NOMO-1 treated with dmso at 0.1 percent for 144 hours (cell line): Measurements from ENCODE around the gene MYL12A.
"Not testable (repeated sequence)": the region's sequence is repeated elsewhere in the genome, so short reads cannot be mapped to it uniquely, and the experiment has no call there.

Source experiments
- DNase-seq: peaks from one replicate; lab custom pipeline; 2025; ENCODE audit not compliant: unreplicated experiment; lab: John Stamatoyannopoulos, UW

MYL12A gene

DNA sequence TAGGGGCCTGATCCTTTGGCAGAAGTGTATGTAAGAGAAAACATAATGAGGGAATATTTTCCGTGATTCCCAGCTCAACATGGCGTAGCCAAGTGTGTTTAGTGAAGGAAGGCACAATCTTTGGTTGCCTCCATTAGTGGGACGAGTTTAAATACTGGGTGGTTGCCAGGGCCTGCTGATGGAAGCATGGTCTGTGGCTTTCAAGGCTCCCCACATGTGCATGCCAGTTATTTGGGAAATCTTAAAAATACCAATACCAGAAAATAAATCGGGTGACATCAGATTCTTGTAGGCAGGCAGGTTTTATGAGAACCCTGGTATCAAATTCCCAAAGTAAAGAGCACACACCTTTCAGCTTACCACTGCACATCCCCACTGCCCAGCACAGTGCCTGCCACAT lies 7.1 kb downstream of the MYL12A start:
- no peak for DNase-seq

DNA sequence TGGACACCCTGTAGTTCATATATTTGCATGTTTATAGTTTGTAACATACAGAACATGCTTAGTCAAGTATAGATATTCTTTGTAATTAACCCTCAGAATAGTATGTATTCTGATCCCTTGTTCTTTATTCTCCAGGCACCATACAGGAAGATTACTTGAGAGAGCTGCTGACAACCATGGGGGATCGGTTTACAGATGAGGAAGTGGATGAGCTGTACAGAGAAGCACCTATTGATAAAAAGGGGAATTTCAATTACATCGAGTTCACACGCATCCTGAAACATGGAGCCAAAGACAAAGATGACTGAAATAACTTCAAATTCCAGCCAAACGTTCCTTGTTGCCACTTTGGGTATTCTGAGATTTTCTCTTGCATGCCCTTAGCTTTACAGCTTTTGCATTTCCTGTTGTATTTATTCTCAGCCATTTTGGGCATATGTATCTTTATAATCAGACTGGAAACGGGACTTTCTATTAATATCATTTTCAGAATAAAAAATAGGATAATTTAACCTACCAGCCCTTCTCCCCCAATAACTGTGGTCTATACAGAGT lies 8.1 kb downstream of the MYL12A start:
- no peak for DNase-seq

DNA sequence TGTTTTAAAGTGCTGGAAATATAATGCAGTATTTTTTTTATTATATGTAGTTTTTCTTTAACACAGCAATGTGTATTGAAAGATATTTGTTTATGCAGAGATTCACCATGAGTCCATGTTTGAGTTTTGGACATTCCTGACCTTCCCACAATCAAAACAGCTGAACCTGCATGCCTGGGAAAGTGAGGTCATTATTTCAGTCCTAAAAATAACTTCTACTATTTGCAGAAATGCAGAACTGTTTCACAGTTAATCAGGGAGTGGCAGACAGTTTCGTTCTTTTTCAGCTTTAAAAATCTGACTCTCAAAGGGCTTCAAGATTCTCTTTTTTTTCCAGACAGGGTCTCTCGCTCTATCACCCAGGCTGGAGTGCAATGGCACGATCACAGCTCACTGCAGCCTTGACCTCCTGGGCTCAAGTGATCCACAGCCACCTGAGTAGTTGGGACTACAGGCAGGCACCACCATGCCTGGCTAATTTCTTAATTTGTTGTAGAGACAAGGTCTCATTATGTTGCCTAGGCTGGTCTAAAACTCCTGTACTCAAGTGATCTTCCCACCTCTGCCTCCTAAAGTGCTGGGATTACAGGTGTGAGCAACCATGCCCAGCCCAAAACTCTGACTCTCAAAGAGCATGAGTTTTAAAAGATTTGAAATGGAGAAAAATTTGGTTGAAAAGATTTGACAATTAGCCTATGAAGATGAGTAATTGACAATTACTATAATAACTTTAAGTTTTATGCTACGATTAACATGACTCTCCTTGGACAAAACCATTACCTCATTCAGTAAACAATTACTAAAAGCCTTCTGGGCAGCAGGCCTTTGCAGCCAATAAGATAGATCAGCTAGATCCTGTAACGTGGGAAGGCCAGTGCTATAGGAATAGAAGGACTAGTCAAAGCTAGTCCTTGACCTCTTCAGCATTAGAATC lies 9.4 kb downstream of the MYL12A start:
- no peak for DNase-seq

DNA sequence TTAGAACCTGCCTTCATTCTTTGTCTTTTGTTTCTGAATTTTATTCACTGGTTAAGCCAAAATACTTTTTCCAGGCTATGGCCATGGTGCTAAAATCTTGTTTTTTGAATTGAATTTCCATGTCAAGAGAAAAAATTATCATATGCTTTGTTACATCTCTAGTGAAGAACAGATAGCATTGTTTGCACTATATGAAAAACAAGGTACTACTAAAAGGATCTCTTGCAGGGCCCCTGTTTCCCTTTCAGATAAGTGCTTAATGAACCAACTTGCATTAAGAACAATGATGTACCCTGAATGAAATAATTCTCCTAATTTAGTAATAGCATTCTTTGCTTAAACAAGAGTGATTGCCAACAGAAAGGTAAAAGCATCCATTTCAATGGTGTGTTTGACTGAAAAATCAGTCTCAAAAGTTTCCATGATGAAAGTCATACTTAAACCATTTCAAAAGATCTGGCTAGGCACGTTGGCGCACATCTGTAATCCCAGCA lies 10.1 kb downstream of the MYL12A start:
- DNase-seq: no peak

DNA sequence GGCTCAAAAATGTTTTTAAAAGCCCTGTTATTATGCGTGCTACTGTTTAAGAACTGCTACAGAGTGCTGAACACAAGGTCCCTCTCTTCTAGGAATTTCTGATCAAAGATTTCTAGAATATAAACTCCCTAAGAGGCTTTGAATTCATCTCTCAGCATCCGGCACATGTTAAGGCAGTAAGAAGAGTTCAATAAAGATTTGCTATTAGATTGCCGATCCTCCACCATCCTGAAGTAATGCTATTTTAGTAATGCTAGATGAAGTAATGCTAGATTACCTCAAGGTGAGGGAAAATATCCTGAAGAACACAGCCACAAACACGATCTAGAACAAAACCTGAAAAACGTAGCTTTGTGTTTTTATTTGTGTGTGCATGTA lies 13.4 kb downstream of the MYL12A start:
- DNase-seq: no peak

DNA sequence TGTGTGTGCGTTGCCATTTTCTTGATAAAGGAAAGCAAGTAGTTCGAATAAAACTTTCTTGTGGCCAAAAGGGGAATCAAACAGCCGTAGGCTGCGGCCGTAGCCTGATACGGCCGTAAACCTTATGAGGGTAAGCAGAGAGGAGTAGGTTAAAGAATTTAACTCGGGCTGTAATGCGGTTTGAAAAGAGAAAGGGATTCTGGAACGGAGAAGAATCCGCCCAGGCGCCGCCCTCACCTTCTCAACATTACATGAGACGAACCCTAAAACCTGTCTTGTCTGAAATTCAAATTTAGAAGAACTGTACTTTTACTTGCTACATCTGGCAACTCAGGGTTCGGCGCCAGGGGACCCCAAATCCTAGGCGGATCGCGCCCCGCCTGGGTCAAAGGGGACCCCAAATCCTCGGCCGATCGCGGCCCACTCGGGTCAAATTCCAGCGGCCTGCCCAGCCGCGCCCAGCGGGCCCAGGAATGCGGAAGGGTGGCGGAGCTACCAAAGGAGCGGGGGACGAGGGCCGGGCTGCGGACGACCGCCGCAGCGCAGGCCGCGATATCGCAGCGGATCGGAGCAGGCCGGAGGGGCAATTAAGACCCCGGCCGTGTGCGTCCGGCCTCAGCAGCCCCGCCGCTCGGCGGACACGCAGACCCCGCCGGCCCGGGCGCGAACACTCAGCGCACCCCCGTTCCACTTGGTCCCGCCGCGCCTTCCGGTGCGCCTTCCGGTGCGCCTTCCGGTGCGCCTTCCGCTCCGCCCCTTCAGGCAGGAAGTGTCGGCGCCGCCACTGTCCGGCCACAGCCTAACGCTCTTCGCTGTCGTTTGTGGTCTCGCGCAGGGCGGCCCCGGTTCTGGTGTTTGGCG lies 14.0 kb downstream of the MYL12A start, which contains the start of gene MYL12B:
Gene MYL12B, plus strand, starts transcription at position 761 of the 861 bp plus-strand sequence. CDS start 10,766 bp downstream, outside the sequence.
- peak; percentile 65 for DNase-seq

DNA sequence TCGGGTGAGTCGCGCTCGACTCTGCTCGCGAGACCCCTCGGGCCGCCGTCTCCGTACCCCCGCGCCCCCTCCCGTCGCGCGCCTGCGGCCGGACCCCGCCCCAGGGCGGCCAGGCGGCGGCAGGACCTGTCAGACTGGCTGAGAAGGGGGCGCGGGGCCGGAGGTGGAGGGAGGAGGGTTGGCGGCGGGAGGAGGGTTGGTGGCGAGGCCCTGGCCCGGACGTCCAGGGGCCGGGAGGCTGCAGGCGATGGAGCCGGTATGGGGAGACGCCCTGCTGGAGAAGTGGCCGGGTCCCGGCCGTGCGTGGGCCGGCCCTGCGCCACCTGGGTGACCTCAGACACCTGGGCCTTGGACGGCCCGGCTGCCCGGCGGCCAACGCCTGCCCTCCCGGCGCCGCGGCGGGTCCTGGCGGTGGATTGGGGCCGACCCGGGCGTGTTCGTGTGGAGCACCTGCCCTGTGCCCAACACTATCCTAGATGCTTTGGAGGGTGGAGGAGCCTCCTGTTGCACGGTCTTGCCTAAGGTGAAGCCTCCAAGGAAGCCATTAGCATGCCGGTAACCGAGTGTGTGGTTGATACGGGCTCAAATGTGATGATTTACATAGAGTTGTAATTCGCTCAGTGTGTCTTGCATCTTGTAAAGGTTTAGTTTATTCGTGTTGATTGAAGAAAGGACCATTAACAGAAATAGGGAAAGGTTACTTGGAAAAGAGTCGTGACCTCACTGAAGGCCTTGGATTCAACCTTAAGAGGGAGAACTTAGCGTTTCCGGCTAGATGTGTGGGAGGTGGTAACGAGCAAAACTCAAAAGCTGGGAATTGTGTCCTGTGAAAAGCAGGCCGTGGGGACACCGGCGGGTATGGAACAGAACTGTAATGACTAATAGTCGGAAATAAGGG lies 14.9 kb downstream of the MYL12A start:
- DNase-seq: no peak

DNA sequence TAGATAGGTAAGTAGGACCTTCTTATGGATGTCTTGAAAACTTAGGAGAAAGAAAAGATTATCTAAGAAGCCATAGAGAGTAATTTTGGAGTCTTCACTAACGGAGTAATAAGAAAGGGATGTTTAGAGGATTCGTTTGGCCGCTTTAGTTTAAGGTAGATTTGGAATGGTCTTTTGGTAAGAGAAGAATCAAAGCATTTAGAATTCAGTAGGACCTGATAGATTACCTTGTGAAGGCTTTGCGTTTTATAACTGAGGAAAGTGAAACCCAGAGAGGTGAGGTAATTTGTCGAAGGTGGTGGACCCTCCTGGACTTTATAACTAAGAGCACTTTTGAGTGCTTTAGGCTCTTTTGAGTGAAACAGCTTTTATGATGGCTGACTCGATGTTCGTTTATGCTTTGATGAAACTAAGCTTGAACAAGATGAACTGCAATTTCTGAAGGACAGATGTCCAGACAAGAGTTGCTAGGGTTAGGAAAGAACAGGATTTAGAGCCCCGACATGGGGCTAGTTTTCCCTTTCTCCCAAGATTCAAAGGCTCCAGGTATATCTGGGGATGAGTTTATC lies 15.6 kb downstream of the MYL12A start:
- no peak for DNase-seq

DNA sequence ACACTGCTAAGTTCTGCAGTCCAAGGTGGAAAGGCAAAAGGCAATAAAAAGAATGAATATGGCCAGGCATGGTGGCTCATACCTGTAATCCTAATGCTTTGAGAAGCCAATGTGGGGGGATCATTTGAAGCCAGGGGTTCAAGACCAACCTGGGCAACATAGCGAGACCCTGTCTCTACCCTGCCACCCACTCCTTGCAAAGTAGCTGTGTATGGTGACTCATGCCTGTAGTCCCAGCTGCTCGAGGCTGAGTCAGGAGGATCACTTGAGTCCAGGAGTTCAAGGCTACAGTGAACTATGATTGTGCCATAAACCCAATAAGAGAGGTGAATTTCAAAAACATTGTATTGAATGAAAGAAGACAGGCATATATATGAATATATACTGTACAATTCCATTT lies 16.8 kb downstream of the MYL12A start:
- no peak for DNase-seq

DNA sequence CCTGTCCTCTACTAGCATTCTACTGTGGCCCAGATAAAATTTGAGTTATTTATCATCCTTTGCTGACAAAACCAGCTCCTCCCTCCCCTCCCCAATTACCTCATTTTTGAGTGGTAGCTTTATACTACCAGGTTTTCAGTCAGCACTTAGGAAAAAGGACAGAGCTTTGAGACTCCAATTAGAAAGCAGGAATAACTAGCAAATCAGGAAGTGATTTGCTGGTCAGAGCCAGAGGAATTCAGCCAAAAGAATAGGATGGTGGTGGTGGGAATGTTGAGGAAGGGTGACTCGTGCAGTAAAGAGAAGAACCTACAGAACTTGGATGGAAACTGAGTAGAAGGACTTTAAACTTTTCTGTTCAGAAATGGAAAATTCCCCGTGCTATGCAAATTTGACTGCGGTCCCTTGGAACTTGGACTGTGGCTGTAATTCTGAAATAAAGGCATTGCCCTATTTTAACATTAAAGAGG lies 18.0 kb downstream of the MYL12A start:
- no peak for DNase-seq

DNA sequence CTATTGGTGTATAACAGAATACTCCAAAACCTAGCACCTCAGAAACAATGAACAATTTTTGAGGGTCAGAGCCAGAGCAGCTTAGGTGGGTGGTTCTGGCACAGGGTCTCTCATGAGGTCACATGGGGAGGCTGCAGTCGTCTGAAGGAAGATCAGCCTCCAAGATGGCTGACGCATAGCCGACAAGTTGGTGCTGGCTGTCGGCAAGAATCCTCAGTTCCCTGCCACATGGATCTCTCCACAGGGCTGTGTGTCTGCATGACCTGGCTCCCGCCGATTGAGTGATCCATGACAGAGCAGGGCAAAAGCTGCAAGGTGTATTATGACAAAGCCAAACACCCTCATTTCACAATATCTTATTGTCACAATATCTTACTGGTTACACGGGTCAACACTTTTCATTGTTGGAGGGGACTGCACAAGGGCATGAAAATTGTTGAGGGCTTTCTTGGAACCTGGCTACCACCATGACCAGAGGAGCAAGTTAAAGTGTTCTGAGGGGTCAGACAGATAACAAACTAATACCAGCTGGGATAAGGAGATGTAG lies 18.5 kb downstream of the MYL12A start:
- no peak for DNase-seq

DNA sequence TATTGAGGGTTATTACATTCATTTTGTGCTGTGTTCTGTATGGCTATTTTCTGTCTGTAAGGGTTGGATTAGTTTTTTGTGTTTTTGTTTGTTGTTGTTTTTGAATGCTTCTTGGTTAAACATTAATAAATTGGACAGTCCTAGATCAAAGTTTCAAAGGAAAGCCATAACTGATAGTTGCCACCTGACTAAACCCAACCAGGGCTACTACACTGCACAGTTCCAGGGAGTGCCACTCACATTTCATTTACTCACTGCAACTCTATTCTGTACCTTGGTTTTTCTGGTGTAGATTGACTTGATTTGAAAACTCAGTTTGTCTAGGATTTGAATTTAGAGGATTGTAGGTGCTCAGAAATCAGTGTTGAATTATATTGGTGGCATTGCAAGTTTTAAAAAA lies 20.7 kb downstream of the MYL12A start:
- DNase-seq: no peak

DNA sequence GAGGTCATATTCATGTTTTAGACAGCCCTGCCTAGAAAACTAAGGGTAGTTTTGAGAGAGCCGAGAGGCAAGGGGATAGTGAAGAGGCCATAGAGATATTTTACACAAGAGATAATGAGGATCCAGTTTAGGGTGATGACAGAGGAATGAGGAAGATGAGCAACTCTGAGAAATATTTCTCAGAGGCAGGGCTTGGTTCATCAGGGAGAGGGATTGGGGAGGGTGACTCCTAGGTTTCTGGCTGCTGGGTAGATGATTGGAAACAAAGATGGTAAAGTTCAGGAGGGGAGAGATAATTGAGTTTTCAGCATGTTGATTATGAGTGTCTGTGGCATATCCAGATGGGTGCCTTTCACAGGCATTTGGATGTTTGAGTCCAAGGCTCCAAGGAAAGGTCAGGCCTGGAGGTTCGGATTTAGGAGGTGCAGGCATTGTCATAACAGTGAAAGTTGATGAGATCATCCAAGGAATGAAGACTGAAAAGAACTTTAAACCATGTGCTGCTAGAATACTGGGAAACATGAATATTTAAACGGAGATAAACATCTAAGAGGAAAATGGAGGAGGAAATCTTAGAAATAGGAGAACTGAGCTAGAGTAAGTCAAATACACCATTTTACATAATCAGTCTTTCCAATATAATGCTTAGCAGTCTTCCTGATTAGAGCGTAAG lies 21.8 kb downstream of the MYL12A start:
- DNase-seq: peak; percentile 25

DNA sequence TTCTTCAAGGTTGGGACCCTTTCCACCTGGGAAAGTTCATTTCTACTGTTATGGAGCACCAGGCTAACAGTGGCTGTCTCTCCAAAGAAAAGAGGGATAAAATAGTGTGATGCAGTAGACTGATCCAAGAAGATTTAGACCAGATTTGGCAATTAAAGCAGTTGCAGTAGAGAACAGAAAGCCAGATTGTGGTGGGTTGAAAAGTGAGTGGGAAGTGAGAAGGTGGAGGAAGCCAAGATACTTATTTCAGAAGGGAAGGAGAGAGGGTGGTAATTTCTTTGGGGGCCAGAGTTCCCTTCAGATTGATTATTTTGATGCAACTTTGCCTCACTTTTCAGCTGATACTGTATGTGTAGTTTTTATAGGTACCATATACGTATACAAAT lies 22.3 kb downstream of the MYL12A start:
- DNase-seq: no peak

DNA sequence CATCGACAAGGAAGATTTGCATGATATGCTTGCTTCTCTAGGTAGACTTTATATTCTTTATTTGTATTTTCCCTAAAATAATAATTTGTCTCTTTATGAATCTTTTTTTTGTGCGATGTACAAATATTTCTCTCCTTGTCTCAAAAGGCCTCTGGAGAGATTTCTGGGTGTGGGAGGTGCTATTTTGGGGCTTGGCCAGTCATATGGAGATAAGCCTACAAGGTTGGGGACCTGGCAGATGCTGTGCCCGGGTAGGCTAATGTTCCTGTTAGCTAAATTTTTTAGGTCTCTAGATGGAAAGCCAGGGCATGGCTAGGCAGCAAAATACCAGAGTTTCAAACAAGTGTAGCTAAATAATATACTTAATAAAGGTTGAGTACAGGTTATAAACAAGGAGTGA lies 25.4 kb downstream of the MYL12A start:
- no peak for DNase-seq

DNA sequence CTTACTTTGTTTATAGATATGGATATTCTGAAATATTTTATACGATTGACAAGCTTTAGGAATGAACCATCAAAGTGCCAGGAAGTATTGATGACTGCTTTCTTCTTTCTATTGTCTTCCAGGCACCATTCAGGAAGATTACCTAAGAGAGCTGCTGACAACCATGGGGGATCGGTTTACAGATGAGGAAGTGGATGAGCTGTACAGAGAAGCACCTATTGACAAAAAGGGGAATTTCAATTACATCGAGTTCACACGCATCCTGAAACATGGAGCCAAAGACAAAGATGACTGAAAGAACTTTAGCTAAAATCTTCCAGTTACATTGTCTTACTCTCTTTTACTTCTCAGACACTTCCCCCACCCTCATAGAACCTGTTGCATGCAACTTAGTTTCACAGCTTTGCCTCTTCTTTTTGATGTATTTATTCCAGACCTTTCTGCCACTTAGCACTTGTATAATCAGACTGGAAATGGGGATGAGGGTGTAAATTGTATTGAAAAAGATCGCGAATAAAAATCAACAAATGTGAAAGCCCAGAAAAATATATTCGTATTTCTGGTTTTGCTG lies 30.1 kb downstream of the MYL12A start:
- not testable (repeated sequence) for DNase-seq

DNA sequence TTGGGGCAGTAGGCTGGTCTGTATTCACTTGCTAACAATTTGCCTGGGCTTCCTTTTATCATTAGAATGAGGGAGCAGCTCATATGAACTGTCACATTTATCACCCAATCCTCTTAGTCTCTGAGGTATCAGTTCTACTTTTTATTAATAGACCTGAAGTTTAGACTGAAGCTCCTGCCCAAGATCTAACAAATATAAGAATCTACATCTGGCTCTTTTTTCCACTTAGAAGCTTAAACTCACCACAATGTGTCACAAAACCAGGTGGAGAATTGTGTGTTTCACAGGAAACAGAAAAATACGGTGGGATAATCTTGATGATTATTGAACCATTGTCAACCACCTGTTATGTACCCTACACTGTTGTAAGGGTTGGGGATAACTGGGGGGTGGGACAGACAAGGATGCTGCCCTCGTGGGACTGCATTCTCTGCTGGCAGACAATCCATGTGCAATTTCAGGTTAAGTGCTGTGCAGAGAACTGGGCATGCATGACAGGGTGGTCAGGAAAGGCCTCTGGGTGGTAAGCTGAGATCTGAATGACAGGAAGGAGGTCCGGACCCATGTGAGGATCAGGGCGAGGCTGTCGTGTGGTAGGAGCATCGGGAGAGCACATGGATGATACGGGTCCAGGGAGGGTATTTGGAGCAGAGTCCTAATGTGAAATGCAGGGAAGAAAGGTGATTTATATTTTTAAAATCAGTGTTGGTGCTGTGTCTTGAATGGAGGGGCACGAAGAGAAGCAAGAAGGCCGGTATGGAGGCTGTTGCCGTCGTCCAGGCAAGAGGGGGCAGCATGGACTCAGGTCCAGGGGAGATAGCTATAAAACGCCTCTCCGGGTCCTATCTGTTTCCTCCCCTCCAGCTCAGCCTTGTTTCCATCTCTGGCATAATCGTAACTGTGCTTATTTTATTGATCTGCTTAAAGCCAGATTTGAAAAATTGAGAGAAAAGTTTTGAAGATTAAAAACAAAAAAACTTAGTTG lies 31.9 kb downstream of the MYL12A start:
- peak; percentile 34 for DNase-seq
